Mammary epithelial cell (primary cell): ENCODE results near the gene CNTFR.

ENCODE experiments used
- CTCF ChIP-seq, 2 donors: IDR thresholded peaks in 1 of 2; conservative IDR thresholded peaks in 1 of 2; 2 replicates each; pipeline ENCODE4 v1.5.1; 2011 to 2012; ENCODE audit warnings: inconsistent platforms in 2 of 2, low read length in 2 of 2, mild to moderate bottlenecking in 2 of 2, control low read depth in 1 of 2, low read depth in 1 of 2; ENCODE audit not compliant: insufficient read depth in 1 of 2; ENCODE audit errors: extremely low read depth in 1 of 2
- EZH2 ChIP-seq: IDR thresholded peaks from 2 replicates; pipeline ENCODE4 v1.6.1; 2012; ENCODE audit warnings: low read length, inconsistent platforms, borderline replicate concordance

GRCh38 chr9:34607331-34607730, 17.8 kb upstream of the CNTFR start:
- TF ChIP-seq CTCF (conservative IDR thresholded peaks at IDR 0.05 in 1 of 2, IDR thresholded peaks at IDR 0.05 in 1 of 2; ENCODE audit: extremely low read depth in 1 of 2, insufficient read depth in 1 of 2, low read depth in 1 of 2, low read length in 2 of 2) (no peak), EZH2 (no peak)
